ENCODE results near the gene MYCL.

Gene MYCL

DNA sequence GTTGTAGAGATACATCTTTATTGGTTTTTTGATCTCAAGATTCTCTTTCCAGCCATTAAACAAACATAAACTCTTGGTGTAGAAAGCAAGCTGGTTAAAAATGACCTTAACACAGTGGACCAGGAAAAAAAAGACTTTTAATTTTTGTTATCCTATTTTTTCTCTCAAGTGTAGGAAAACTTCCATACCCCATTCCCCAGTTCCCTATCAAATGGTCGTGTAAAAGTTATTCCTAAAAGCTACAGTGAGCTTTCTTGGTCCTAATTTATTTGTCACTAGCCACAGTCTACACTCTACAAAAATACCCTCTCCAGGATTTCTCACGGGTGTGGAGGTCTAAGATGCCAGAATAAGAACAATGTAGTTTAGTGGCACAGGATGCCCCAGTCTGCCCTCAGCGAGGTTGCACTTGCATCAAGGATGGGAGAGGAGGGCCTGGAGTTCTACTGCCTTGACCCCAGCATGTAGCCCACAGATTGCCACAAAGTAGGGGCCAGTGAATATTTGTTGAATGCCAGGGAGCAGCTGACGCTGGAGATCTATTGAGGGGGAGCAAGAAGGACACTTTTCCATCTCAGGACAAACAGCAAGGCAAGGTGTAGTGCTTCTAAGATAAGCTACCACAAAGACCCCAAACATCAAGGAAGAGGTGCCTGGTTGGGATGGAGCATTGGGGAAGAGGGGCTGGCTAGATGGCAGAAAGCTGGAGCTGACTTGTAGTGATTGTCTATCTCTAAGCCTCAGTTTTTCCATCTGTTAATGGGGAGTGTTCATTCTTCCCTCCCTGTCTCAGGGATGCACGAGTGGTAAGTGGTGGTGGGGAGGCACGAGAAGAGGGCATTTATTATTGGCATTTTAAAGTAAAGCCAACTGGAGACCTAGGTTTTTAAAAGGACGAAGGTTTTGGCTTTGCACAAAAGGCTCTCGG, 1.8 kb downstream of the MYCL start:
- Histone ChIP-seq H3K27me3 (replicated peaks; ENCODE audit: control insufficient read depth, insufficient read depth, low read length, poor library complexity, severe bottlenecking) (peaks cover 22% of the 10 kb centered on the region), H3K4me3 (ENCODE audit: insufficient read depth, low read depth, low read length, poor library complexity, severe bottlenecking) (no peak overlapping the region), H3K9me3 (ENCODE audit: control insufficient read depth, low read length) (no peaks in the 10 kb centered on the region), H3K27ac (ENCODE audit: insufficient read depth, low read length, poor library complexity, severe bottlenecking) (no peak overlapping the region), H3K36me3 (ENCODE audit: control insufficient read depth, insufficient read depth, low read length) (no peaks in the 10 kb centered on the region), H3K4me1 (ENCODE audit: control insufficient read depth, insufficient read depth, low read length, poor library complexity, severe bottlenecking) (peaks cover 11% of the 10 kb centered on the region)
- no peak for DNase-seq

DNA sequence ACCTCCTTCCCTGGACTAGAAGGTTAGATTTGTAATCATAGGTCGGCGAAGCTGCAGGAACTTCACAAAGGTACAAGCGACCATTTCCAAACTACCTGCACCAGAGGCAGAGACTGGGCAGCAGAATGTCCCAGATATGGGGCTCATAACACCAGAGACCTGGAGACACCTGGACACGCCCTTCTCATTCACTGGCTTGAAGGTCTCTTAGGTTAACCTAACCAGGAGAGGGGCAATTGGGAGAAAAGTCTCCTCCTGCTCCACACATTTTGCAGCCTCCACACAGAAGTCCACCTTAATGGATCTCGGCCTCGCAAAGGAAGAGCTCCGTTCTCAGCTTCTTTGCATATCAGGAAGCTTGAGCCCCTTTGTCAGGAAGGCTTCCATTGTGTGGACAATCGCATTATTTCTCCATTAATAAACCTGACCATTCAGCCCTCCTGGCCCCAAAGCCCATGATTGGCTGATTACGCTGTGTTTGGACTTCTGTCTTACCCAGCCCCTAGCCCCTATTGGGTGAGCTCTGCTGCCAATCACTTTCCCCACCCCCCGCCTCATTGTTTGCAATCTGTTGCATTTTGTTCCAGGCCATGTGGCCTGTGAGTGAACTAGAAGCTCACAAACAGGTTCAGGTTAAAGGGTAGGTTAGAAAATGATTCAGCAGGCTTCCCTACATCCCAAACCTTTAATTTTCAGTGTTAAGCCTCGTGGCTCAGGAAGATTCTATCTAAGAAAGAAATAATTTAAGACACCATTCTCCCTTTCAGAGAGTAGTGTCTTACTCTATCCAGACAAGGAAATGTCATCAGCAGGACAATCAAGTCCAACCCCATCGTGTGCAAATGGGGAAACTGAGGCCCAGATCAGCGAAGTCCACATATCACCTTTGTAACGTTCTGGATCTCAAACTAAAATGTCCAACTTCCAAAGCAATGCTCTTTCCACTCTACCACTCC, 2.8 kb downstream of the MYCL start:
- Histone ChIP-seq H3K36me3 (ENCODE audit: control insufficient read depth, insufficient read depth, low read length) (no peaks in the 10 kb centered on the region), H3K4me3 (ENCODE audit: insufficient read depth, low read depth, low read length, poor library complexity, severe bottlenecking) (no peak overlapping the region), H3K4me1 (ENCODE audit: control insufficient read depth, insufficient read depth, low read length, poor library complexity, severe bottlenecking) (peaks cover 11% of the 10 kb centered on the region), H3K9me3 (ENCODE audit: control insufficient read depth, low read length) (no peaks in the 10 kb centered on the region), H3K27me3 (replicated peaks; ENCODE audit: control insufficient read depth, insufficient read depth, low read length, poor library complexity, severe bottlenecking) (peaks cover 18% of the 10 kb centered on the region), H3K27ac (ENCODE audit: insufficient read depth, low read length, poor library complexity, severe bottlenecking) (no peak overlapping the region)
- DNase-seq = no peak

GRCh38 chr1:39898191-39898590, 3.5 kb downstream of the MYCL start:
- Histone ChIP-seq H3K36me3 (ENCODE audit: control insufficient read depth, insufficient read depth, low read length) (no peaks in the 10 kb centered on the region), H3K27ac (ENCODE audit: insufficient read depth, low read length, poor library complexity, severe bottlenecking) (no peak overlapping the region)
- no peak for DNase-seq

DNA sequence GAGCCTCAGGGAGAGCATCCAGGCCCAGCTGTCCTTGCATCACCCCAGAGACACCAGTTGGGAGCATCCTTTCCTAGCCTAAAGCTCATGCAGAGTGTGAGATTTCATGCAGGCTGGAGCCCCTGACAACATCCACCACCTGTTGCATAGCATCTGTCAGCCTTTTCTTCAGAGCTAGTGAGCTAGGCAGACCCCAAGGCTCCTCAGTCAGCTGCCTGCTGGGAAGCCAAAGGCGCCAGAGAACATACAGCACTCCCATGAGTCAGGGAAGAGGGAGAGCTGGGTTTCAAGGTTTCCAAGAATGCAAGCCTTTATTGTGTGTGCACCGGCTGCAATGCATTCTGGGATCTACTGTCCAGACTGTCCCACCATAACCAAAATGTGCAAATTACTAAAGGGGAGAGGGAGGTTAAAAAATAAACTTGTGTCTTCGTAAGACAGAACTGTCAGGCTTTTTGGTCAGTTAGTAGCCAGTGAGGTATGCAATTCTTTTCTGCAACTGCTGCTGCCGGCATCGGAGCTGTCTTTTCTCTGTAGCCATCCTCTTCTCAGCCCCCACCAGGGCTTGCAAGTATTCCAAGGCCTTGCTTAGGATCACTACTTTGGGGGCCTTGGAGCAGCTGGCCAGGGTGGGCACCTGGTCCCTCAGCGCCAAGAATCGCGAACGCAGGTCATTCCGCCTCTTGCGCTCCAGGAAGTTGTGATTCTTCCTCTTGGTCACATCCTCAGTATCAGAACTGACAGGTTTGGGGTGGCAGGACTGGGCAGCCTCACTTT, 4.6 kb downstream of the MYCL start:
- no peak overlapping the region for H3K4me3 ChIP-seq (ENCODE audit: insufficient read depth, low read depth, low read length, poor library complexity, severe bottlenecking)
- H3K9me3 ChIP-seq (ENCODE audit: control insufficient read depth, low read length) = no peaks in the 10 kb centered on the region
- H3K27ac ChIP-seq (ENCODE audit: insufficient read depth, low read length, poor library complexity, severe bottlenecking) = no peak overlapping the region
- no peak for DNase-seq
- peaks cover 11% of the 10 kb centered on the region for H3K4me1 ChIP-seq (ENCODE audit: control insufficient read depth, insufficient read depth, low read length, poor library complexity, severe bottlenecking)
- peaks cover 18% of the 10 kb centered on the region for H3K27me3 ChIP-seq (replicated peaks; ENCODE audit: control insufficient read depth, insufficient read depth, low read length, poor library complexity, severe bottlenecking)
- H3K36me3 ChIP-seq (ENCODE audit: control insufficient read depth, insufficient read depth, low read length) = no peaks in the 10 kb centered on the region

More at GRCh38 chr1:39898191-39898590, 3.5 kb downstream of the MYCL start:
- H3K9me3 ChIP-seq (ENCODE audit: control insufficient read depth, low read length) = no peaks in the 10 kb centered on the region
- peaks cover 18% of the 10 kb centered on the region for H3K27me3 ChIP-seq (replicated peaks; ENCODE audit: control insufficient read depth, insufficient read depth, low read length, poor library complexity, severe bottlenecking)
- no peak overlapping the region for H3K4me3 ChIP-seq (ENCODE audit: insufficient read depth, low read depth, low read length, poor library complexity, severe bottlenecking)
- H3K4me1 ChIP-seq (ENCODE audit: control insufficient read depth, insufficient read depth, low read length, poor library complexity, severe bottlenecking) = peaks cover 11% of the 10 kb centered on the region

GRCh38 chr1:39895731-39896480, 5.8 kb downstream of the MYCL start:
- Histone ChIP-seq H3K27ac (ENCODE audit: insufficient read depth, low read length, poor library complexity, severe bottlenecking) (no peak overlapping the region), H3K4me3 (ENCODE audit: insufficient read depth, low read depth, low read length, poor library complexity, severe bottlenecking) (no peak overlapping the region), H3K27me3 (replicated peaks; ENCODE audit: control insufficient read depth, insufficient read depth, low read length, poor library complexity, severe bottlenecking) (peaks cover 11% of the 10 kb centered on the region), H3K9me3 (ENCODE audit: control insufficient read depth, low read length) (no peaks in the 10 kb centered on the region), H3K36me3 (ENCODE audit: control insufficient read depth, insufficient read depth, low read length) (no peaks in the 10 kb centered on the region), H3K4me1 (ENCODE audit: control insufficient read depth, insufficient read depth, low read length, poor library complexity, severe bottlenecking) (peaks cover 5% of the 10 kb centered on the region)
- DNase-seq = no peak

DNA sequence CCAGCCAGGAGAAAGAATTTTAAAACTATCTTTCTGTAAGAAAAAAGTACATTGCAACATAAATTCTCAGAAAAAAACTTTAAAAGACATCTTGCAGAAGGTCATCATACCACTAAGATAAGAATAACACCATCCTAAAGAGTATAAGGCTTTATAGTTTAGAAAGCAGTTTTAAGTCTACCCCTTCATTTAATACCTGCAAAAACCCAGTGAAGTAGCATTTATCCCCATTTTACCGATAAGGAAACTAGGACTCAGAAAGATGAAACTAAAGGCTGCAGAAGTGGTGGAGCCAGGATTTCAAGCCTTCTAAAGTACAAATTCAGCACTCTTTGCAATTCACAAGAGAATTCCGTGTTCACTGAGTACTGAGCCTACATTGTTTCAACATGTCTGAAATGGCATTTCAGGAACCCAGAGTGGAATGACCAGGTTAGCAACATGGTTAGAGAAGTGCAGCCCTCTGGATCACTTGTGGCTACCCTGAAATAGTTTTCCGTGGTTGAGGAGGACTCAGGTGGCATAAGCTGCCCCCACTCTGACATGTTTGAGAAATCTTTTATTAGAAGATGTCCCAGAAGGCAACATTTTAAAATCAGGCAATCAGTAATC, 6.7 kb downstream of the MYCL start:
- peaks cover 3% of the 10 kb centered on the region for H3K27me3 ChIP-seq (replicated peaks; ENCODE audit: control insufficient read depth, insufficient read depth, low read length, poor library complexity, severe bottlenecking)
- no peak overlapping the region for H3K4me3 ChIP-seq (ENCODE audit: insufficient read depth, low read depth, low read length, poor library complexity, severe bottlenecking)
- H3K4me1 ChIP-seq (ENCODE audit: control insufficient read depth, insufficient read depth, low read length, poor library complexity, severe bottlenecking) = no peaks in the 10 kb centered on the region
- no peaks in the 10 kb centered on the region for H3K9me3 ChIP-seq (ENCODE audit: control insufficient read depth, low read length)
- H3K36me3 ChIP-seq (ENCODE audit: control insufficient read depth, insufficient read depth, low read length) = no peaks in the 10 kb centered on the region
- H3K27ac ChIP-seq (ENCODE audit: insufficient read depth, low read length, poor library complexity, severe bottlenecking) = no peak overlapping the region
- no peak for DNase-seq

DNA sequence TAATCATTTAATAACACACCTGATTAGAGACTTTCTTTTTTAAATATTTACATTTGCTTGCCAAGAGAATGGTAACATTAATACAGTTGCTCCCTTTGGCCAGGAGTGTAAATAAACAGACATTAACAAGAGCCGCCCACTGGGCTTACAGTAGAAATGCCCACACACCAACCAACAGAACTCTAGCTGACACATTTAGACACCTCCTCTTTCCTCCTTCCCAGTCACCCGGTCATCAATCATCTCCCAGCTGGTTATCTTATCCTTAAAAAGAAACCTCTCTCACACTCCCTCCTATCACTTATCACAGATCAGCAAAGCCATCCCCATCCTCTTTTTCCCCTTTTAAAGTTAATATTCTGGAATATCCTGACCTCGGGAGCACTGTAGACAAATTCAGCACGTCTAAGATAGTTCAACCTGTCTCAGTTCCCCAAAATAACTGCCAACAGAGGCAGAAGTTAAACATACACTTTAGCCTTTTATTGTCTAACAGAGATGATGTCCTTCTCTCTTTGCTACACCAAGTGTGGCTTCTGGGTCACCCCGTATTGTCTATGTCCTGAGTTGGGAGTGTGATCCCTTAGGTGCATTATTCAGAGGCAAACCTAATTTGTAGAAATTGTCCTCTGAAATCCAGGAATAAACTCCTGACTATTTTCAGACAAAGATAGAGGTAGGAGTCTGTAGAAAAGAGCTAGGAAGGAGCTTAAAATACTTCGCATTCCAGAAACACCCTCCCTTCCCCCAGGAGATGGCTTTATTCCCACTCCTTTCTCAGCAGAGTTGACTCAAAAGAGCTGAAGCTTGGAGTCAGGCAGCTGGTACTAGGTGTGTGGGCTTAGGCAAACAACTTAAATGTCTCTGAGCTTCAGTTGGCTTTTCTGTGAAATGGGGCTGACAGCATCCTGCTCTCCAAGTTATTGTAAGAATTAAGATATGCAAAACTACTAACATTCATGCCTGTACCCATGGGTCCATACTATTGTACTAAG, 8.8 kb downstream of the MYCL start:
- Histone ChIP-seq H3K4me1 (ENCODE audit: control insufficient read depth, insufficient read depth, low read length, poor library complexity, severe bottlenecking) (no peaks in the 10 kb centered on the region), H3K9me3 (ENCODE audit: control insufficient read depth, low read length) (no peaks in the 10 kb centered on the region), H3K27me3 (replicated peaks; ENCODE audit: control insufficient read depth, insufficient read depth, low read length, poor library complexity, severe bottlenecking) (no peaks in the 10 kb centered on the region), H3K27ac (ENCODE audit: insufficient read depth, low read length, poor library complexity, severe bottlenecking) (no peak overlapping the region), H3K36me3 (ENCODE audit: control insufficient read depth, insufficient read depth, low read length) (no peaks in the 10 kb centered on the region), H3K4me3 (ENCODE audit: insufficient read depth, low read depth, low read length, poor library complexity, severe bottlenecking) (no peak overlapping the region)
- no peak for DNase-seq

DNA sequence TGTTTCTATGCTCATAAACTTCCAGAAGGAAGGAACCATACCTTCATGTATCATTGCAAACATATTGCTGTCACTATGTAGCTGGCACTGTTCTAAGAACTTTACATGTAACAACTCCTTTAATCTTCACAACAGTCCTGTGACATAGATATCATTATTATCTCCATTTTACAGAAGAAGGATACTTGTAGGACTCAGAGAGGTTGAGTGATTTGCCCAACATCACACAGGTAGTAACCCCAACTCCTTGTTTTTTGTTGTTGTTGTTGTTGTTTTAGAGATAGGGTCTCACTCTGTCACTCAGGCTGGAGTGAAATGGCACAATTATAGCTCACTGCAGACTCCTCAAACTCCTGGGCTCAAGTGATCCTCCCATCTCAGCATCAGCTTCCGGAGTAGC, 10.8 kb downstream of the MYCL start:
- Histone ChIP-seq H3K27me3 (replicated peaks; ENCODE audit: control insufficient read depth, insufficient read depth, low read length, poor library complexity, severe bottlenecking) (no peaks in the 10 kb centered on the region), H3K27ac (ENCODE audit: insufficient read depth, low read length, poor library complexity, severe bottlenecking) (no peak overlapping the region), H3K36me3 (ENCODE audit: control insufficient read depth, insufficient read depth, low read length) (no peaks in the 10 kb centered on the region), H3K9me3 (ENCODE audit: control insufficient read depth, low read length) (no peaks in the 10 kb centered on the region), H3K4me3 (ENCODE audit: insufficient read depth, low read depth, low read length, poor library complexity, severe bottlenecking) (no peak overlapping the region), H3K4me1 (ENCODE audit: control insufficient read depth, insufficient read depth, low read length, poor library complexity, severe bottlenecking) (no peaks in the 10 kb centered on the region)
- DNase-seq = no peak

Measured in effector memory CD4-positive, alpha-beta T cell (primary cell).